ENCODE results near the gene ST14. TPM values are rescaled to one million over a fixed set of nuclear protein-coding genes. Genes with fewer than 3 reads are reported as not detected.
"Not testable (repeated sequence)": the region's sequence is repeated elsewhere in the genome, so short reads cannot be mapped to it uniquely, and the experiment has no call there.

Gene ST14
- total RNA-seq, 1 donor from 2014 or later: 43.2 TPM

- no peak for DNase-seq (ENCODE audit: extremely low spot score in 2 of 2)
- peaks cover 3% of the 10 kb centered on the region for H3K4me1 ChIP-seq
- intact Hi-C loops (cut with DNase I): no loop called here
- H3K27ac ChIP-seq: no peak overlapping the region
- H3K4me3 ChIP-seq: no peak overlapping the region
- no peaks in the 10 kb centered on the region for H3K9me3 ChIP-seq
- peaks cover 0 to 18% of the 10 kb centered on the region in 2 donors for H3K36me3 ChIP-seq
- no peaks in the 10 kb centered on the region for H3K27me3 ChIP-seq
- TF ChIP-seq, protein P1, sequence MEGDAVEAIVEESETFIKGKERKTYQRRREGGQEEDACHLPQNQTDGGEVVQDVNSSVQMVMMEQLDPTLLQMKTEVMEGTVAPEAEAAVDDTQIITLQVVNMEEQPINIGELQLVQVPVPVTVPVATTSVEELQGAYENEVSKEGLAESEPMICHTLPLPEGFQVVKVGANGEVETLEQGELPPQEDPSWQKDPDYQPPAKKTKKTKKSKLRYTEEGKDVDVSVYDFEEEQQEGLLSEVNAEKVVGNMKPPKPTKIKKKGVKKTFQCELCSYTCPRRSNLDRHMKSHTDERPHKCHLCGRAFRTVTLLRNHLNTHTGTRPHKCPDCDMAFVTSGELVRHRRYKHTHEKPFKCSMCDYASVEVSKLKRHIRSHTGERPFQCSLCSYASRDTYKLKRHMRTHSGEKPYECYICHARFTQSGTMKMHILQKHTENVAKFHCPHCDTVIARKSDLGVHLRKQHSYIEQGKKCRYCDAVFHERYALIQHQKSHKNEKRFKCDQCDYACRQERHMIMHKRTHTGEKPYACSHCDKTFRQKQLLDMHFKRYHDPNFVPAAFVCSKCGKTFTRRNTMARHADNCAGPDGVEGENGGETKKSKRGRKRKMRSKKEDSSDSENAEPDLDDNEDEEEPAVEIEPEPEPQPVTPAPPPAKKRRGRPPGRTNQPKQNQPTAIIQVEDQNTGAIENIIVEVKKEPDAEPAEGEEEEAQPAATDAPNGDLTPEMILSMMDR (IDR thresholded peaks at IDR 0.05): no peak
These were observed 82.1 kb downstream of the ST14 start for GRCh38 chr11:130241713-130242112.

- no peaks in the 10 kb centered on the region for H3K9me3 ChIP-seq
- H3K4me3 ChIP-seq: no peak overlapping the region
- H3K36me3 ChIP-seq: no peaks in the 10 kb centered on the region
- no peak for DNase-seq (ENCODE audit: extremely low spot score in 2 of 2)
- H3K27ac ChIP-seq: no peak overlapping the region
- no peak for TF ChIP-seq POLR2AphosphoS5 (IDR thresholded peaks at IDR 0.05; ENCODE audit: insufficient read depth in 1 of 2, low read depth in 1 of 2)
- no peak for TF ChIP-seq POLR2A (IDR thresholded peaks at IDR 0.05)
- TF ChIP-seq, protein P1 (IDR thresholded peaks at IDR 0.05): no peak
- no peaks in the 10 kb centered on the region for H3K27me3 ChIP-seq
- intact Hi-C loops (cut with DNase I): no loop called here
- H3K4me1 ChIP-seq: peaks cover 9% of the 10 kb centered on the region
These were observed 84.2 kb downstream of the ST14 start for GRCh38 chr11:130243816-130244215.

DNA sequence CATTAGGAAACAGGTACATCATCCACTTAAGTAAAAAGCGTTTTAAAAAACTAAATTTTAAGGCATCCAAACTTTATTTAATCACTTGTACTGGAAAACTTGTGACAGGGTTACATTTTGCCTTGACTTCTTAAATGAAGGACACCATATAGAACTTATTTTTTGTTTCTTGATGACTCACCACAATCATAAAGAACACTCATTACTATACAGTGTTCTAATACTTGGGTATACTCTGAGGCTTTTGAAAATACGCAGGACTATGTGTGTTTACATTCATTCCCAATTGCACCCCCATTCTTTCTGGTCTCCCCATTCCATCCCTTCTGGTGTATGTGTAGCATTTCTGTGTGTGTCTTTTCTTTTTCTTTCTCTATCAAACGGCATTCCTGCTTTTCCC lies 85.3 kb downstream of the ST14 start:
- Histone ChIP-seq H3K4me1 (peaks cover 9% of the 10 kb centered on the region), H3K4me3 (no peak overlapping the region), H3K9me3 (no peaks in the 10 kb centered on the region), H3K27me3 (no peaks in the 10 kb centered on the region), H3K27ac (no peak overlapping the region), H3K36me3 (no peaks in the 10 kb centered on the region)
- DNase-seq (ENCODE audit: extremely low spot score in 2 of 2): no peak
- TF ChIP-seq, protein P1 (IDR thresholded peaks at IDR 0.05): no peak
- TF ChIP-seq POLR2A (IDR thresholded peaks at IDR 0.05) (no peak), POLR2AphosphoS5 (IDR thresholded peaks at IDR 0.05; ENCODE audit: insufficient read depth in 1 of 2, low read depth in 1 of 2) (no peak)
- intact Hi-C loops (cut with DNase I): no loop called here

GRCh38 chr11:130245375-130245774 lies 85.8 kb downstream of the ST14 start:
- H3K4me3 ChIP-seq; intact Hi-C loops (cut with DNase I); H3K27ac ChIP-seq; DNase-seq (ENCODE audit: extremely low spot score in 2 of 2); H3K27me3 ChIP-seq; H3K36me3 ChIP-seq; H3K4me1 ChIP-seq; H3K9me3 ChIP-seq: not testable (repeated sequence)

GRCh38 chr11:130246270-130246669 lies 86.7 kb downstream of the ST14 start:
- Histone ChIP-seq H3K4me1 (peaks cover 9% of the 10 kb centered on the region), H3K27me3 (no peaks in the 10 kb centered on the region), H3K4me3 (no peak overlapping the region), H3K36me3 (no peaks in the 10 kb centered on the region), H3K9me3 (no peaks in the 10 kb centered on the region), H3K27ac (no peak overlapping the region)
- intact Hi-C loops (cut with DNase I): no loop called here
- no peak for TF ChIP-seq POLR2A (IDR thresholded peaks at IDR 0.05)
- no peak for TF ChIP-seq POLR2AphosphoS5 (IDR thresholded peaks at IDR 0.05; ENCODE audit: insufficient read depth in 1 of 2, low read depth in 1 of 2)
- TF ChIP-seq, protein P1 (IDR thresholded peaks at IDR 0.05): no peak
- DNase-seq (ENCODE audit: extremely low spot score in 2 of 2): no peak

- Histone ChIP-seq H3K9me3 (no peaks in the 10 kb centered on the region), H3K27me3 (no peaks in the 10 kb centered on the region), H3K27ac (no peak overlapping the region), H3K4me1 (peaks cover 9% of the 10 kb centered on the region), H3K36me3 (peaks cover 0 to 3% of the 10 kb centered on the region in 2 donors), H3K4me3 (no peak overlapping the region)
- TF ChIP-seq, protein P1 (IDR thresholded peaks at IDR 0.05): no peak
- TF ChIP-seq POLR2AphosphoS5 (IDR thresholded peaks at IDR 0.05; ENCODE audit: insufficient read depth in 1 of 2, low read depth in 1 of 2): no peak
- TF ChIP-seq POLR2A (IDR thresholded peaks at IDR 0.05): no peak
- intact Hi-C loops (cut with DNase I): no loop called here
- DNase-seq (ENCODE audit: extremely low spot score in 2 of 2): no peak
These were observed 87.2 kb downstream of the ST14 start for GRCh38 chr11:130246738-130247137.

Data from vagina (tissue), 2 donors.